ENCODE data around the gene PKNOX2. TPM values are rescaled to one million over a fixed set of nuclear protein-coding genes. Genes with fewer than 3 reads are reported as not detected.

The PKNOX2 gene
- total RNA-seq, 1 donor from 2014 or later, result 41.8 TPM

DNA sequence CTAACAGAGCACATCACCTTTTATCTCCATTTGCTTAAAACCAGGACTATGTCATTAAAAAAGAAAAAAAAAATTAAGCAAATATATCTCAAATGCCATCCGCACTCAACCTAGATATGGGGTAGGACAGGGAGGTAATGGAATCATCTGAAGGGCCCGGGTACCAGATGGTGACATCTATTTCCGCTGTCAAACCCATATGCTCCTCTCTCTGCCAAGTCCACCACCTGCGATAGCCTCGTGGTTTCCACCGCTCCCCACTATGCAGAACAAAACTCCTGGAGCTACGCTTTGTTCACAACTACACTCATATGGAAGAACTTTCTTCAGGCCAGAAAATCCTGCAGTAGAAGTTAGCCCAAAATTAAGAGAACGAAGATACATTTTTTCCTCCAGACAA is 300.1 kb downstream of the PKNOX2 start:
- Mint-ChIP-seq H3K27ac (ENCODE audit: unreplicated experiment) (no peak overlapping the region), H3K27me3 (ENCODE audit: unreplicated experiment) (no peaks in the 10 kb centered on the region), H3K9me3 (ENCODE audit: unreplicated experiment) (no peaks in the 10 kb centered on the region), H3K36me3 (ENCODE audit: low read depth, unreplicated experiment) (no peaks in the 10 kb centered on the region), H3K4me3 (ENCODE audit: unreplicated experiment) (no peak overlapping the region), H3K4me1 (ENCODE audit: unreplicated experiment) (peaks cover 7% of the 10 kb centered on the region)
- TF ChIP-seq, protein P1, sequence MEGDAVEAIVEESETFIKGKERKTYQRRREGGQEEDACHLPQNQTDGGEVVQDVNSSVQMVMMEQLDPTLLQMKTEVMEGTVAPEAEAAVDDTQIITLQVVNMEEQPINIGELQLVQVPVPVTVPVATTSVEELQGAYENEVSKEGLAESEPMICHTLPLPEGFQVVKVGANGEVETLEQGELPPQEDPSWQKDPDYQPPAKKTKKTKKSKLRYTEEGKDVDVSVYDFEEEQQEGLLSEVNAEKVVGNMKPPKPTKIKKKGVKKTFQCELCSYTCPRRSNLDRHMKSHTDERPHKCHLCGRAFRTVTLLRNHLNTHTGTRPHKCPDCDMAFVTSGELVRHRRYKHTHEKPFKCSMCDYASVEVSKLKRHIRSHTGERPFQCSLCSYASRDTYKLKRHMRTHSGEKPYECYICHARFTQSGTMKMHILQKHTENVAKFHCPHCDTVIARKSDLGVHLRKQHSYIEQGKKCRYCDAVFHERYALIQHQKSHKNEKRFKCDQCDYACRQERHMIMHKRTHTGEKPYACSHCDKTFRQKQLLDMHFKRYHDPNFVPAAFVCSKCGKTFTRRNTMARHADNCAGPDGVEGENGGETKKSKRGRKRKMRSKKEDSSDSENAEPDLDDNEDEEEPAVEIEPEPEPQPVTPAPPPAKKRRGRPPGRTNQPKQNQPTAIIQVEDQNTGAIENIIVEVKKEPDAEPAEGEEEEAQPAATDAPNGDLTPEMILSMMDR (IDR thresholded peaks at IDR 0.05; ENCODE audit: unreplicated experiment), result no peak
- no peak for DNase-seq (ENCODE audit: low spot score)

DNA sequence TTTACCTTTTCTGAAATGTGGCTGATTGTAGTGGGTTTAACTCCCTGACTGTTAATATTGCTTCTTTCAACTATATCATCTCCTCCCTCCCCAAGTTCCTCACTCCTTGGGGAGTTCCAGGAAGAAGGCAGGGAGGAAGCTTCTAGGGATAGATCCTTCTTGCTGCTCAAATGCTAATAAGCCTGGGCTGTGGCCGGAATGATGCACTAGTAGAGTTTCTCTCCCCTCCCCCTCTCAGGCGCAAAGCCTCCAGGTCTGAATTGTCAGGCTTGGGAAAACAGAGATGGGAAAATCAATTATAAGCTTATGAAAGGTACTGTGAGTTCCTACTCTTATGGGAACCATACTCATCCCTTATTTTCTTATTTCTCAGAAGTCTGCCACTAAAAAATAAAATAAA is 300.7 kb downstream of the PKNOX2 start:
- peaks cover 7% of the 10 kb centered on the region for H3K4me1 Mint-ChIP-seq (ENCODE audit: unreplicated experiment)
- TF ChIP-seq, protein P1 (IDR thresholded peaks at IDR 0.05; ENCODE audit: unreplicated experiment), result no peak
- H3K4me3 Mint-ChIP-seq (ENCODE audit: unreplicated experiment), result no peak overlapping the region
- no peak for DNase-seq (ENCODE audit: low spot score)
- H3K27me3 Mint-ChIP-seq (ENCODE audit: unreplicated experiment), result no peaks in the 10 kb centered on the region
- H3K27ac Mint-ChIP-seq (ENCODE audit: unreplicated experiment), result no peak overlapping the region
- H3K9me3 Mint-ChIP-seq (ENCODE audit: unreplicated experiment), result no peaks in the 10 kb centered on the region
- no peaks in the 10 kb centered on the region for H3K36me3 Mint-ChIP-seq (ENCODE audit: low read depth, unreplicated experiment)

DNA sequence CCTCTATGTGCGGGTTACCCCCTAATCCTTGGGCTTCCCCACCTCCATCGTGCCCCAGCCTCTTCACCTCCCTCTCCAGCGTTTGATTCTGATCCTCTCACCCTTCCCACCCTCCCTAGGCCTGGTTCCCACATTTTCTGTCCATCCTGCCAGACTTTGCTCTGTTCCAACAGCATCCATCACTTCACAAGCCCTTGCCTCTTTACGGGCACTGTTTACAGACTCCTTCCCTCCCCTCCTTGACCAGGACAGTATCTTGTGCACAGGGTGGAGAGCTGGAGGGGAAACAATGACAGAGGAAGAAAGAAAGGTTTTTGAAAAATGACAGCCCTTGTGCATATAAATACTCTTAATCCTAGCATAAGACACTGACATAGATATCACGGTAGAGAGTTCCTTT is 301.1 kb downstream of the PKNOX2 start:
- Mint-ChIP-seq H3K4me3 (ENCODE audit: unreplicated experiment) (no peak overlapping the region), H3K27ac (ENCODE audit: unreplicated experiment) (no peak overlapping the region), H3K4me1 (ENCODE audit: unreplicated experiment) (peaks cover 7% of the 10 kb centered on the region), H3K27me3 (ENCODE audit: unreplicated experiment) (no peaks in the 10 kb centered on the region), H3K36me3 (ENCODE audit: low read depth, unreplicated experiment) (no peaks in the 10 kb centered on the region), H3K9me3 (ENCODE audit: unreplicated experiment) (no peaks in the 10 kb centered on the region)
- no peak for DNase-seq (ENCODE audit: low spot score)
- TF ChIP-seq, protein P1 (IDR thresholded peaks at IDR 0.05; ENCODE audit: unreplicated experiment), result no peak

DNA sequence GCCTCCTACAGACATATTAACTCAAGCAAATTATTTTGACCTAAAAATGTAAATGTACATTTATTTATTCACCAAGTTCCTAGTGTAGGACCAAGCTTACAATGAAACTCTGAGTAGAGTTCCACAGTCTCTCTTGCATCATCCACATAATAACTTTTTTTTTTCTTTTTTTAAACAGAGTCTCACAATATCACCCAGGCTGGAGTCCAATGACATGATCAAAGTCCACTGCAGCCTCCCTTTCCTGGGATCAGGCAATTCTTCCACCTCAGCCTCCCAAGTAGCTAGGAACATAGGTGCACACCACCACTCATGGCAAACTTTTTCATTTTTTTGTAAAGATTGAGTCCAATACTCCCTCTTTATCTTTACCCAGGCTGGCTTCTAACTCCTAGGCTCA is 303.5 kb downstream of the PKNOX2 start:
- Mint-ChIP-seq H3K4me1 (ENCODE audit: unreplicated experiment) (peaks cover 7% of the 10 kb centered on the region), H3K9me3 (ENCODE audit: unreplicated experiment) (no peaks in the 10 kb centered on the region), H3K36me3 (ENCODE audit: low read depth, unreplicated experiment) (no peaks in the 10 kb centered on the region), H3K4me3 (ENCODE audit: unreplicated experiment) (no peak overlapping the region), H3K27ac (ENCODE audit: unreplicated experiment) (no peak overlapping the region), H3K27me3 (ENCODE audit: unreplicated experiment) (no peaks in the 10 kb centered on the region)
- TF ChIP-seq, protein P1 (IDR thresholded peaks at IDR 0.05; ENCODE audit: unreplicated experiment), result no peak
- no peak for DNase-seq (ENCODE audit: low spot score)

DNA sequence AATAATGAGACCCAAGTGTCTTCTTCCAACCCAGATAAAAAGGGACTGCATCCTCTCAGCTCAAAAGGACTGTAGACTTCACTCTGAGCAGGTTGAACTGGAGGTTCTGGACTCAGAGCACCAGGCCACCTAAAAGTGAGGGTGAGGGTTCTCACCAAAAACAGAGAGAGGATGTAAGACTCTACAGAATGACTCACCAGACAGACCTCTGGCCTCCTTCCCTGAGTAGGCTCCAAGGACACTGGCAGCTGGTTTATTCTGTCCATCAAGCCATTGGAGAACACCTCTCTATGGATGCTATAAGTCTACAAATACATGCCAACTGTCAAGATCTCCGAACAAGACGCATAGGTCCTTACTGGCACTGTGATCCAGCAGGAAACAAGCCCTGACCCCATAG is 304.3 kb downstream of the PKNOX2 start:
- H3K4me3 Mint-ChIP-seq (ENCODE audit: unreplicated experiment), result no peak overlapping the region
- no peak for DNase-seq (ENCODE audit: low spot score)
- no peaks in the 10 kb centered on the region for H3K36me3 Mint-ChIP-seq (ENCODE audit: low read depth, unreplicated experiment)
- no peaks in the 10 kb centered on the region for H3K27me3 Mint-ChIP-seq (ENCODE audit: unreplicated experiment)
- H3K27ac Mint-ChIP-seq (ENCODE audit: unreplicated experiment), result no peak overlapping the region
- TF ChIP-seq, protein P1 (IDR thresholded peaks at IDR 0.05; ENCODE audit: unreplicated experiment), result no peak
- H3K9me3 Mint-ChIP-seq (ENCODE audit: unreplicated experiment), result no peaks in the 10 kb centered on the region
- H3K4me1 Mint-ChIP-seq (ENCODE audit: unreplicated experiment), result peaks cover 7% of the 10 kb centered on the region

Measured in endothelial cell (in vitro differentiated cells).